ENCODE measurements around the gene CACNA2D3.

CACNA2D3 gene

DNA sequence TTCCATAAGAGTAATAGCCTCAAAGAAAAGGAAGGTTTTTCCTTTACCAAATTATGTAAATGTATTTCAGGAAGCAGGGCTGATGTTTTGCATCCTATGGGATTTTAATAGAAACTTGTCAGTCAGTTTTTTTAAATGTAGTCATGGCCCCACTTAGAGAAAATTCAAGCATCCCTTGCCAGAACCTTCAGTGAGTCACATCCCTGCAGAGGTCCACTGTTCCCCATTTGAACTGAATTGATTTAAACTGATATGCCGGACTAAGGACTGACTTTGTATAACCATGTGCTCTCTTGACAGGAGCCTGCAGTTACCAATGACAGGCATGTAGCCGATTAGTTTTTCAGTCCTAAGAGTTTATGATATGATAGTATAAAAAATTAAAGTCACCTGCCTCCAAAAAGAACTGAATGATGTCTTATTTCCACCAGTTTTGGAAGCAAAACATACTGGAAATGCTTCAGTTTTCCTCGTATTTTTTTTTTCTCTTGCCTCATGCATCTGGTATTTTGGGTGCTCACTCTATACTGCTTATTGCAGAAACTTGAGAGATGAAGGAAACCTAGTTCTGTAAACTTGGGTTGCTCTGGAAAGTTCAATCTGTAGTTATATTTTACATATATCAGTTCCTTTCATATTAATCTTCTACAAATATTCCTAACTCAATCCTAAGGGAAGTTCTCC is 774.8 kb downstream of the CACNA2D3 start:
- no peak overlapping the region for H3K27ac ChIP-seq
- TF ChIP-seq, protein P1, sequence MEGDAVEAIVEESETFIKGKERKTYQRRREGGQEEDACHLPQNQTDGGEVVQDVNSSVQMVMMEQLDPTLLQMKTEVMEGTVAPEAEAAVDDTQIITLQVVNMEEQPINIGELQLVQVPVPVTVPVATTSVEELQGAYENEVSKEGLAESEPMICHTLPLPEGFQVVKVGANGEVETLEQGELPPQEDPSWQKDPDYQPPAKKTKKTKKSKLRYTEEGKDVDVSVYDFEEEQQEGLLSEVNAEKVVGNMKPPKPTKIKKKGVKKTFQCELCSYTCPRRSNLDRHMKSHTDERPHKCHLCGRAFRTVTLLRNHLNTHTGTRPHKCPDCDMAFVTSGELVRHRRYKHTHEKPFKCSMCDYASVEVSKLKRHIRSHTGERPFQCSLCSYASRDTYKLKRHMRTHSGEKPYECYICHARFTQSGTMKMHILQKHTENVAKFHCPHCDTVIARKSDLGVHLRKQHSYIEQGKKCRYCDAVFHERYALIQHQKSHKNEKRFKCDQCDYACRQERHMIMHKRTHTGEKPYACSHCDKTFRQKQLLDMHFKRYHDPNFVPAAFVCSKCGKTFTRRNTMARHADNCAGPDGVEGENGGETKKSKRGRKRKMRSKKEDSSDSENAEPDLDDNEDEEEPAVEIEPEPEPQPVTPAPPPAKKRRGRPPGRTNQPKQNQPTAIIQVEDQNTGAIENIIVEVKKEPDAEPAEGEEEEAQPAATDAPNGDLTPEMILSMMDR (IDR thresholded peaks at IDR 0.05): no peak
- TF ChIP-seq ZFX (IDR thresholded peaks at IDR 0.05; ENCODE audit: borderline replicate concordance): no peak

- no peak overlapping the region for H3K27ac ChIP-seq
- no peak for TF ChIP-seq ZFX (IDR thresholded peaks at IDR 0.05; ENCODE audit: borderline replicate concordance)
- TF ChIP-seq, protein P1 (IDR thresholded peaks at IDR 0.05): no peak
Measured at GRCh38 chr3:54899273-54899672, 776.9 kb downstream of the CACNA2D3 start.

DNA sequence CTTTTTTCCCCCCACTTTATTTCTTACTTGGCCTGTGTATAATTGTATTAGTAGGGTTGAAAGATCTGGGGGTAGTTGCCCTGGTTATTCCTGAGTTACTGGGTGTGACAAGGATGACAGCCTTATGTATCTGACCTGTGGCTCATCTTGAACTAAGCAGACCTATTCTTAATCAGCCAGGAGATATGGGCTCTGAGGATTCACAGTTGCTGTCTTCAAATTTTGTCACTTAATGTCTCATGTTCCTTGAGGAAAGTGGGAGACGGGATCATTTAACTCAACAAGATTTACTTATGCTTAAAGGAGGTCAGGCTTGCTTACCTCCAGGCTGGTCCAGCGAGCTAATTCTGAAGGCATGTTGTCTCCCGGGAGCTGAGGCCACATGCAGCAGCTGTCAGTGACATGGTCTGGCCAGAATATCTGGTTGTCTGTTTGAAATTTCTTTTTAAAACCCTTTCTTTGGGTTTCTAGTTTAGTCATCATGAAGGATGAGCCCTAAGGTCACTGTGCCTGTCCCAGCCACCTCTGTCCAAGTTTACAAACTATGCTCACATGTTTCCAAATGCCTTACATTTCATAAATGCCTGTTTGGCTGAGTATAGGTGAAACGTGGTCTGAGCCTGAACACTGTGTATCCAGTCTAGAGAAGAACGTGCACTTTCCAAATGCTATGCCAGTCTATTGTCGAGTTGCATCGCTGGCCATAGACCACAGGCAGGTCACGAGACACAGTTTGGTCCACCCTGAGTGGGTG is 778.7 kb downstream of the CACNA2D3 start:
- no peak for TF ChIP-seq ZFX (IDR thresholded peaks at IDR 0.05; ENCODE audit: borderline replicate concordance)
- TF ChIP-seq, protein P1 (IDR thresholded peaks at IDR 0.05): no peak
- no peak overlapping the region for H3K27ac ChIP-seq

- TF ChIP-seq, protein P1 (IDR thresholded peaks at IDR 0.05): no peak
- TF ChIP-seq ZFX (IDR thresholded peaks at IDR 0.05; ENCODE audit: borderline replicate concordance): no peak
- H3K27ac ChIP-seq: no peak overlapping the region
Measured at GRCh38 chr3:54901906-54902685, 779.7 kb downstream of the CACNA2D3 start.

GRCh38 chr3:54905261-54905888 is 783.0 kb downstream of the CACNA2D3 start:
- TF ChIP-seq, protein P1 (IDR thresholded peaks at IDR 0.05): no peak
- TF ChIP-seq ZFX (IDR thresholded peaks at IDR 0.05; ENCODE audit: borderline replicate concordance): no peak
- no peak overlapping the region for H3K27ac ChIP-seq

DNA sequence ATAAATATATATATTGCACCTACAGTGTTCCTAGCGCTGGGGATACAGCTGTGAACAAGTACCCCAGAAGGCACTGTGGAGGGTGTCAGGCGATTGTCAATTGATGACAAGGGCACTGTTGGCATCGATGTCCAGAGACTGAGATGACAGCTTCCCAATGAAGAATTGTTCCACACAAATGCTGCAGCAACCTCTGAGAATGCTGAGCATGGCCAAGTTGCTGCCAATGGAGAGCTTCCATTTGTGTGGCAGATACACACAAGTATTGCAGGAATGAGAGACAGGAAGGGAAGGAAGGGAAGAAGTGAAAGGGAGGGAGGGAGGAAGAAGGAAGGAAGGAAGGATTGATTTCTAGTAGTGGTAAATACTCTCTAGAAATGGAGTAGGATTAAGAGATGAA is 783.6 kb downstream of the CACNA2D3 start:
- TF ChIP-seq, protein P1 (IDR thresholded peaks at IDR 0.05): no peak
- no peak overlapping the region for H3K27ac ChIP-seq
